Colon (tissue), 2 donors: ENCODE results near the gene SCGB1D4.

ENCODE experiments used
- FAIRE-seq: peaks from 2 replicates; lab custom pipeline; 2012; peaks lifted over from hg19 to GRCh38; lab: Jason Lieb, UNC
- donor health status: control.
- donor health status: control.

SCGB1D4 gene

DNA sequence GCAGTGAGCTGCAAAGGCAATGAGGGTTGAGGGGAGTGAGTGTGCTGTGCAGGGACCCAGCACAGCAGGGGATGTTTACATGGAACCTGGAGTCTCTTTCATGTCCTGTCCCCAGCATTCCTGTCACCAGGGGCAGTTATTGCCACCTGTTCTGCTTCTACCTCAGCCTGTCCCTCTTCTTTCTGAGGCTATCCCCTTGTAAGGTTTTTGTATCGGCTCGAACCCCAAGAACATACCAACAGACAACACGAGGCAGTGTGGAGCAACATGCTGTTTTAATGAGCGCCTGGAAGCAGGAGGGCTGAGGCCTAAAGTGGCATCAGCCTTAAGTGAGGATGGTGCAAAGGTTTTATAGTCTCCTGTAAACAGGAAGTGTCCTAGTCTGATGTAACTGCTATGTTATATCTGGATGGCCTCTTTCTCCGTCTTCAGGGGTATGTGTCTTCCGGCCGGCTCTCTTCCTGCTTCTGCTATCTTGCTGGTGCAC is 25.0 kb downstream of the SCGB1D4 start:
- FAIRE-seq = no peak

DNA sequence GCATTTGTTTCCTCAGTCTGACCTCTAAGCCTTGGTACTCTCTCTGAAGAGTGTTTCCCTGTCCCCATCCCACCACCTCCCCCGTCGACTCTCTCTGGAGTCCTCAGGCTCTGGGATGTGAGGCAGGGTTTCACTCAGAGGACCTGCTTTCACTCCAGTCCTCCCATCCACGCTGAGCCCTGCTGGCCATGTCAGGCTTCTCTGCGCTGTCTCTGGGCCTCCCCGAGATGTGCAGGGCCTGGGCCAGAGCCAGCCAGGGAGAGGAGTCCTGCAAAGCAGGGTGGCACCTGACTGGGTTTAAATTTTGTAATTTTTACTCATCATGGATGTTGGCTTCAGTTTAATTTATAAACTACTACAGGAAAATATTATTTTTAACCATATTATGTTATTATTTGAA is 25.6 kb downstream of the SCGB1D4 start:
- FAIRE-seq = no peak

- FAIRE-seq = no peak
Observed at GRCh38 chr11:62269654-62270278, 29.1 kb downstream of the SCGB1D4 start, which contains the start of gene SCGB2A2. TSS of gene SCGB2A2 (plus strand) at chr11:62270158. CDS start at chr11:62270217, 59 bp downstream.

DNA sequence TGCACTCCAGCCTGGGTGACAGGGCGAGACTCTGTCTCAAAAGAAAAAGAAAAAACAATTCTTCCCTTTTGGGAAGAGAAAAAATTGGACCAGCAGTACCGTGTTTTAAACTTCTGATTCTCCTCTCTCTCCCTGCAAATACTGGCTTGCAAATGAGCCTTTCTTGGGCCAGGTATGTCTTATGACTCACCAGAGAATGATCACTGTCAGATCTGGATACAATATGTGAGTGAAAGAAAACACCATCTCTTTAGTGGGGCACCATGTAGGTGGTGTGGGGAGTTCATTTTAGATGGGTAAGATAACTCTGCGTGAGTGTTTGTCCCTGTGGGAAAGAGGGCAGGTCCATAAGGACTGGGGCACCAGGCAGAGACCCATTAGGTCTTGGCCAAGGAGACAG is 31.3 kb downstream of the SCGB1D4 start:
- no peak for FAIRE-seq

GRCh38 chr11:62267050-62267449 is 31.8 kb downstream of the SCGB1D4 start:
- FAIRE-seq = no peak

DNA sequence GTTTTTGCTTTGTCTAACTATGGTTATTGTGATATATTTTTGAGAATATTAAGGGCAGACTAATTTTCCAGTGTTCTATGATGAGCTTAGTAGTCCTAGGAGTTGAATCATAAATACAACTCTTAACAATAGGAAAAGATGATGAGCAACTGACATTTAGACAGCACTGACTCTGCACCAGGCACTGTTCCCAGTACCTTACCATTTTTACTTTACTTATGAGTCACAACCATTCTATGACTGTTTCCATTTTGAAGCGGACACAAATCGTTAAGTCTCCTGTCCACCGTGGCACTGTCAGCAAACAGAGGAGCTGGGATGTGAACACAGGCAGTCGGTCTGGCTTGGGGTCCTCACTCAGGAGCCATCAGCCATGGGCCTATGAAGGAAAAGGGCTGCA is 32.3 kb downstream of the SCGB1D4 start:
- FAIRE-seq = no peak

- FAIRE-seq = no peak
Observed at GRCh38 chr11:62264004-62264403, 34.9 kb downstream of the SCGB1D4 start.

DNA sequence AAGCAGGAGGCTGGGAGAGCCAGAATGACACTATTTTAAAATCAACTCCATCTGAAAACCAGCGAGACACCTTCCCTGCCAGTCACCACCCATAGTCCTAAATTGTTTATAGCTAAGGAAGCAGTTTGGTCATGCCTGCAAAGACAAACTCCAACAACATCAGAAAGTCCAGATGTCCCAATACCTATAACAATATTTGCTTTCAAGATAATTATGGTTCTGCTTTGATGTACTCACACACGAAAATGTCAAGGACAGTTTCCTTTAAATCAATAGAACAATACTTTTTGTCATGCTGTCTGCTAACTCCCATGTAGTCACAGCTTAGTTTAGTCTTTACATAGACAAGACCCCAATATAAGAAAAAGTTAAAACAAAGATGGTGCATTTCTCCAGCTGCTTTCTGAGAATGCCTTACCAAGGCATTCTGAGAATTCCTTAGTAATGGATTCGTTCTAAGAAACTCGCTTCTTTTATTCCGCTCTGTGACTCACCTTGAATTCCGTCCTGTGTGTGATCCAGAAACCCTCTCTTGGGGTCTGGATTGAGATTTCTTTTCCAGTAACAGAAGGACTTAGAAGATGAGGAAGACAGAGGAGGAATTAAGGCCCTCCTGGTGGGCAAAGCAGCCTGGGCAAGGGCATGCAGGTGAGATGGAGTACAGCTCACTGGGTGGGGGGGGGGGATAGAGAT is 38.5 kb downstream of the SCGB1D4 start:
- no peak for FAIRE-seq

GRCh38 chr11:62256281-62256680 is 42.6 kb downstream of the SCGB1D4 start:
- no peak for FAIRE-seq

GRCh38 chr11:62253999-62254542 is 44.8 kb downstream of the SCGB1D4 start:
- FAIRE-seq = no peak

DNA sequence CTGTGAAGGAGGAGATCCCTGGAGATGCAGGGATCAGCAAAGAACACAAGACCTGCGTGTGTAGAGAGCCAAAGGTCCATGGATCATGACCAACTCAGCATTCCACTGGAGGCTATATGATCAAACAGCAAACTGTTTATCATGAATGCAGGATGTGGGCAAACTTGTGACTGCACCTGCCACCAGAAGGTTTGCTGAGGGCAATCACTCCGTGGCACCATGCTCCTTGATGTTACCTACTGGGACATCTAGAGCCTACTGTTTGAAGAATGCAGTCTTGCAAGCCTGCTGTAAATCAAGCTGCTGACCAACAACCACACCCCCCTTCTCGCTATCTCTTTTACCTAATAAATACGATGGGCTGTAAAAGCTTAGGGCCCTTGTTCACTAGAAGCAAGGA is 47.2 kb downstream of the SCGB1D4 start:
- no peak for FAIRE-seq
